Endothelial cell of umbilical vein (primary cell): Measurements from ENCODE around the gene NBR1.
"Not testable (repeated sequence)": the region's sequence is repeated elsewhere in the genome, so short reads cannot be mapped to it uniquely, and the experiment has no call there.

Experiments used
- EZH2 ChIP-seq: IDR thresholded peaks from 2 replicates; pipeline ENCODE4 v1.6.1; 2012; ENCODE audit warnings: borderline replicate concordance, low read depth, mild to moderate bottlenecking, moderate library complexity, low read length, inconsistent platforms; ENCODE audit not compliant: severe bottlenecking
- TF ChIP-seq, protein P1 (sequence below), 2 donors: IDR thresholded peaks; 1 replicate in 1 of 2; 2 replicates in 1 of 2; pipeline ENCODE4 v1.5.1; 2011; ENCODE audit warnings: low read length in 2 of 2, mild to moderate bottlenecking in 2 of 2, moderate library complexity in 2 of 2, control low read depth in 1 of 2, inconsistent platforms in 1 of 2, low read depth in 1 of 2; ENCODE audit not compliant: insufficient read depth in 1 of 2; ENCODE audit errors: extremely low read depth in 1 of 2

- not testable (repeated sequence) for TF ChIP-seq EZH2
- TF ChIP-seq, protein P1, sequence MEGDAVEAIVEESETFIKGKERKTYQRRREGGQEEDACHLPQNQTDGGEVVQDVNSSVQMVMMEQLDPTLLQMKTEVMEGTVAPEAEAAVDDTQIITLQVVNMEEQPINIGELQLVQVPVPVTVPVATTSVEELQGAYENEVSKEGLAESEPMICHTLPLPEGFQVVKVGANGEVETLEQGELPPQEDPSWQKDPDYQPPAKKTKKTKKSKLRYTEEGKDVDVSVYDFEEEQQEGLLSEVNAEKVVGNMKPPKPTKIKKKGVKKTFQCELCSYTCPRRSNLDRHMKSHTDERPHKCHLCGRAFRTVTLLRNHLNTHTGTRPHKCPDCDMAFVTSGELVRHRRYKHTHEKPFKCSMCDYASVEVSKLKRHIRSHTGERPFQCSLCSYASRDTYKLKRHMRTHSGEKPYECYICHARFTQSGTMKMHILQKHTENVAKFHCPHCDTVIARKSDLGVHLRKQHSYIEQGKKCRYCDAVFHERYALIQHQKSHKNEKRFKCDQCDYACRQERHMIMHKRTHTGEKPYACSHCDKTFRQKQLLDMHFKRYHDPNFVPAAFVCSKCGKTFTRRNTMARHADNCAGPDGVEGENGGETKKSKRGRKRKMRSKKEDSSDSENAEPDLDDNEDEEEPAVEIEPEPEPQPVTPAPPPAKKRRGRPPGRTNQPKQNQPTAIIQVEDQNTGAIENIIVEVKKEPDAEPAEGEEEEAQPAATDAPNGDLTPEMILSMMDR (IDR thresholded peaks at IDR 0.05; ENCODE audit: extremely low read depth in 1 of 2, insufficient read depth in 1 of 2, low read depth in 1 of 2, low read length in 2 of 2), result not testable (repeated sequence)
Measured at GRCh38 chr17:43233877-43234276, 62.9 kb downstream of the NBR1 start, which contains the start of gene RNU2-1.
